ENCODE data around the gene WDR59.
A peak's percentile ranks its signal among the peaks of the same experiment; 100 is the strongest.

The WDR59 gene

GRCh38 chr16:74874123-74874522 lies 110.8 kb downstream of the WDR59 start:
- H3K36me3 ChIP-seq (ENCODE audit: low read depth) = peaks cover 6% of the 10 kb centered on the region
- no peak overlapping the region for H3K27ac ChIP-seq (ENCODE audit: poor library complexity, severe bottlenecking)
- H3K4me3 ChIP-seq (ENCODE audit: severe bottlenecking) = no peak overlapping the region
- DNase-seq (ENCODE audit: low spot score) (no peak), ATAC-seq (ENCODE audit: low read depth) (no peak)
- no peak for TF ChIP-seq CTCF (IDR thresholded peaks at IDR 0.05; ENCODE audit: poor library complexity, severe bottlenecking)
- H3K27me3 ChIP-seq (ENCODE audit: insufficient read depth, poor library complexity, severe bottlenecking) = no peaks in the 10 kb centered on the region
- H3K9me3 ChIP-seq (ENCODE audit: severe bottlenecking) = no peaks in the 10 kb centered on the region
- no peaks in the 10 kb centered on the region for H3K4me1 ChIP-seq (ENCODE audit: insufficient read depth, poor library complexity, severe bottlenecking)

- Histone ChIP-seq H3K27ac (ENCODE audit: poor library complexity, severe bottlenecking) (no peak overlapping the region), H3K4me1 (ENCODE audit: insufficient read depth, poor library complexity, severe bottlenecking) (peaks cover 16% of the 10 kb centered on the region), H3K4me3 (ENCODE audit: severe bottlenecking) (no peak overlapping the region), H3K27me3 (ENCODE audit: insufficient read depth, poor library complexity, severe bottlenecking) (no peaks in the 10 kb centered on the region), H3K36me3 (ENCODE audit: low read depth) (peaks cover 4% of the 10 kb centered on the region), H3K9me3 (ENCODE audit: severe bottlenecking) (no peaks in the 10 kb centered on the region)
- TF ChIP-seq CTCF (IDR thresholded peaks at IDR 0.05; ENCODE audit: poor library complexity, severe bottlenecking) = no peak
- no peak for ATAC-seq (ENCODE audit: low read depth)
- DNase-seq (ENCODE audit: low spot score) = no peak
These were observed 112.6 kb downstream of the WDR59 start for GRCh38 chr16:74872302-74872701.

- TF ChIP-seq CTCF (IDR thresholded peaks at IDR 0.05; ENCODE audit: poor library complexity, severe bottlenecking) = no peak
- Histone ChIP-seq H3K36me3 (ENCODE audit: low read depth) (peaks cover 4% of the 10 kb centered on the region), H3K9me3 (ENCODE audit: severe bottlenecking) (no peaks in the 10 kb centered on the region), H3K27me3 (ENCODE audit: insufficient read depth, poor library complexity, severe bottlenecking) (no peaks in the 10 kb centered on the region), H3K27ac (ENCODE audit: poor library complexity, severe bottlenecking) (no peak overlapping the region), H3K4me1 (ENCODE audit: insufficient read depth, poor library complexity, severe bottlenecking) (peaks cover 16% of the 10 kb centered on the region), H3K4me3 (ENCODE audit: severe bottlenecking) (no peak overlapping the region)
- ATAC-seq (ENCODE audit: low read depth) = no peak
- no peak for DNase-seq (ENCODE audit: low spot score)
These were observed 113.3 kb downstream of the WDR59 start for GRCh38 chr16:74871608-74872007.

- Histone ChIP-seq H3K36me3 (ENCODE audit: low read depth) (no peaks in the 10 kb centered on the region), H3K4me1 (ENCODE audit: insufficient read depth, poor library complexity, severe bottlenecking) (peaks cover 20% of the 10 kb centered on the region), H3K27ac (ENCODE audit: poor library complexity, severe bottlenecking) (peak overlapping the region; percentile 83), H3K4me3 (ENCODE audit: severe bottlenecking) (no peak overlapping the region), H3K9me3 (ENCODE audit: severe bottlenecking) (no peaks in the 10 kb centered on the region), H3K27me3 (ENCODE audit: insufficient read depth, poor library complexity, severe bottlenecking) (no peaks in the 10 kb centered on the region)
- ATAC-seq (ENCODE audit: low read depth) (peak; percentile 87), DNase-seq (ENCODE audit: low spot score) (no peak)
- TF ChIP-seq CTCF (IDR thresholded peaks at IDR 0.05; ENCODE audit: poor library complexity, severe bottlenecking) = no peak
These were observed 116.4 kb downstream of the WDR59 start for GRCh38 chr16:74868501-74868900.

- no peak overlapping the region for H3K4me3 ChIP-seq (ENCODE audit: severe bottlenecking)
- peaks cover 20% of the 10 kb centered on the region for H3K4me1 ChIP-seq (ENCODE audit: insufficient read depth, poor library complexity, severe bottlenecking)
- no peaks in the 10 kb centered on the region for H3K9me3 ChIP-seq (ENCODE audit: severe bottlenecking)
- H3K27ac ChIP-seq (ENCODE audit: poor library complexity, severe bottlenecking) = peak overlapping the region; percentile 83
- H3K36me3 ChIP-seq (ENCODE audit: low read depth) = no peaks in the 10 kb centered on the region
- no peak for DNase-seq (ENCODE audit: low spot score)
- no peaks in the 10 kb centered on the region for H3K27me3 ChIP-seq (ENCODE audit: insufficient read depth, poor library complexity, severe bottlenecking)
- no peak for ATAC-seq (ENCODE audit: low read depth)
- TF ChIP-seq CTCF (IDR thresholded peaks at IDR 0.05; ENCODE audit: poor library complexity, severe bottlenecking) = no peak
These were observed 116.9 kb downstream of the WDR59 start for GRCh38 chr16:74868035-74868434.
